Adrenal gland (tissue), 12 donors: ENCODE data around the gene RUSC2. TPM values are rescaled to one million over a fixed set of nuclear protein-coding genes. Genes with fewer than 3 reads are reported as not detected.
"Not testable (repeated sequence)": the region's sequence is repeated elsewhere in the genome, so short reads cannot be mapped to it uniquely, and the experiment has no call there.

Experiments used
- DNase-seq, 7 donors: peaks; one replicate each; pipeline ENCODE4 v3.0.0-alpha.2; 2019 to 2020
- H3K27ac ChIP-seq, 5 donors: fragments of 200-600 bp; sonication (generic) in 4 of 5; 1 replicate in 3 of 5; 2 replicates in 2 of 5; pipeline versions ENCODE4 v1.5.1 to v1.8.0; 2016 to 2020; ENCODE audit warnings: mild to moderate bottlenecking in 1 of 5
- H3K27me3 ChIP-seq: fragments of 200-600 bp; 2 replicates; pipeline ENCODE4 v1.8.0; 2021
- H3K36me3 ChIP-seq, 2 donors: fragments of 200-600 bp; replicated peaks in 1 of 2; 1 replicate in 1 of 2; 2 replicates in 1 of 2; pipeline versions ENCODE4 v1.5.1 to v1.8.0; 2018 to 2022
- H3K4me1 ChIP-seq, 2 donors: fragments of 200-600 bp; replicated peaks in 1 of 2; 1 replicate in 1 of 2; 2 replicates in 1 of 2; pipeline versions ENCODE4 v1.5.1 to v1.8.0; 2018 to 2021
- H3K4me3 ChIP-seq, 4 donors: fragments of 200-600 bp; sonication (generic) in 3 of 4; one replicate each; pipeline ENCODE4 v1.5.1; 2016 to 2018
- H3K9me3 ChIP-seq, 3 donors: fragments of 200-600 bp; sonication (generic) in 1 of 3; replicated peaks in 1 of 3; 1 replicate in 2 of 3; 2 replicates in 1 of 3; pipeline versions ENCODE4 v1.5.1 to v1.8.0; 2016 to 2021
- CTCF ChIP-seq, 6 experiments: fragments of 450-650 bp in 4 of 6; fragments of 200-600 bp in 2 of 6; sonication (generic) in 1 of 6; IDR thresholded peaks; 1 replicate in 5 of 6; 2 replicates in 1 of 6; pipeline versions ENCODE4 v1.5.1 to v1.8.0; 2016 to 2021; ENCODE audit warnings: antibody characterized with exemption in 6 of 6, mild to moderate bottlenecking in 2 of 6, moderate library complexity in 1 of 6
- POLR2A ChIP-seq, 2 donors: fragments of 450-650 bp; IDR thresholded peaks; one replicate each; pipeline ENCODE4 v1.6.1; 2017; ENCODE audit warnings: antibody characterized with exemption in 2 of 2, mild to moderate bottlenecking in 2 of 2, moderate library complexity in 1 of 2
- WGBS, 4 donors: extraction: QIAGEN DNeasy Blood & Tissue Kit in 2 of 4; methylation state at CpG; one replicate each; pipeline versions ENCODE4 v1.1.5 to v1.1.7; 2013 to 2017; 5-methylcytosine and 5-hydroxymethylcytosine counted together
- intact Hi-C, 2 donors: fragments of 100-400 bp; cut with DNase I; formaldehyde crosslinking; loops; one replicate each; pipeline versions ENCODE4 v1.14.1 to v1.15.0; 2022 to 2023
- polyA plus RNA-seq, 3 donors: library from polyadenylated mRNA; stranded (reverse); fragments of 200-250 nt in 2 of 3; fragments of 350-450 nt in 1 of 3; fragmentation: Illumina TruSeq in 1 of 3; extraction: RNeasy Lipid Tissue Mini Kit (QIAGEN cat#74804) in 1 of 3; gene quantifications; one replicate each; pipeline ENCODE4 v1.2.3, GENCODE V29; 2013 to 2014
- total RNA-seq, 9 donors: library from RNA; depleted of rRNA in 4 of 9; stranded (reverse); fragments of >200 nt in 4 of 9; fragments of 120-200 nt in 1 of 9; fragmentation: NEBNext Ultra II Directional in 1 of 9; extraction: Animal tissue kit (Norgen Biotek cat#: 25700) in 1 of 9; gene quantifications; one replicate each; pipeline versions ENCODE4 v1.1.0 to v1.2.4, GENCODE V29; 2013 to 2023
- donor health status: healthy with polysubstance abuse.
- donor health status: Bipolar disorder and iron deficiency.
- donor health status: DM: yes; HTN: yes; CAD: no.
- donor health status: DM: no; HTN: no; CAD: no.
- donor health status: DM: no; HTN: no; CAD: no.
- donor health status: DM: yes; HTN: yes; CAD: no.

Gene RUSC2
- total and polyA plus RNA-seq, 12 donors, result 5.9 to 66.8 (median 31.2) TPM

GRCh38 chr9:35490910-35491465 lies 1.1 kb downstream of the RUSC2 start:
- H3K27ac ChIP-seq, result peak overlapping the region; percentile 82 to 96 (median 92)

GRCh38 chr9:35493119-35493518 lies 3.2 kb downstream of the RUSC2 start:
- WGBS, 4 donors, result 94 to 100% (median 98%) methylated on average over 1 of the region's 1 CpG
- intact Hi-C loops, H3K9me3 ChIP-seq, DNase-seq, H3K36me3 ChIP-seq, H3K4me3 ChIP-seq, H3K27me3 ChIP-seq: not testable (repeated sequence)
- Histone ChIP-seq H3K4me1 (peaks cover 18 to 24% of the 10 kb centered on the region in 2 donors), H3K27ac (peak overlapping the region in 2 of 5 donors; percentile 14 to 95)

More at GRCh38 chr9:35490910-35491465, 1.1 kb downstream of the RUSC2 start:
- no peak for DNase-seq
- Histone ChIP-seq H3K27me3 (no peaks in the 10 kb centered on the region), H3K4me3 (peak overlapping the region; percentile 63 to 93 (median 82)), H3K36me3 (no peaks in the 10 kb centered on the region), H3K9me3 (no peaks in the 10 kb centered on the region), H3K4me1 (peaks cover 17 to 18% of the 10 kb centered on the region in 2 donors)
- TF ChIP-seq CTCF (IDR thresholded peaks at IDR 0.05) (no peak), POLR2A (IDR thresholded peaks at IDR 0.05) (peak in 1 of 2 donors; percentile 43)
- intact Hi-C loops, result no loop called here
- 33 to 42% (median 38%) methylated on average over 11 to 12 of the region's 12 CpGs for WGBS, 4 donors

GRCh38 chr9:35495984-35496383 lies 6.1 kb downstream of the RUSC2 start:
- intact Hi-C loops, result no loop called here
- DNase-seq, result no peak
- WGBS, 4 donors, result 81 to 88% (median 86%) methylated on average over 10 of the region's 10 CpGs
- H3K36me3 ChIP-seq, result no peaks in the 10 kb centered on the region
- no peak overlapping the region for H3K4me3 ChIP-seq
- no peaks in the 10 kb centered on the region for H3K9me3 ChIP-seq
- H3K27me3 ChIP-seq, result no peaks in the 10 kb centered on the region
- peaks cover 17 to 52% of the 10 kb centered on the region in 2 donors for H3K4me1 ChIP-seq
- TF ChIP-seq POLR2A (IDR thresholded peaks at IDR 0.05), result no peak
- no peak for TF ChIP-seq CTCF (IDR thresholded peaks at IDR 0.05)
- no peak overlapping the region for H3K27ac ChIP-seq

- H3K9me3 ChIP-seq, H3K4me3 ChIP-seq, H3K36me3 ChIP-seq, intact Hi-C loops, H3K27me3 ChIP-seq: not testable (repeated sequence)
- Histone ChIP-seq H3K4me1 (peaks cover 19 to 47% of the 10 kb centered on the region in 2 donors), H3K27ac (peak overlapping the region in 2 of 5 donors; percentile 39 to 51)
- WGBS, 4 donors, result 89 to 94% (median 92%) methylated on average over 10 of the region's 10 CpGs
- DNase-seq, result peak in 1 of 7 donors; percentile 49
These were observed 8.3 kb downstream of the RUSC2 start for GRCh38 chr9:35498245-35498644.

- H3K4me1 ChIP-seq, result peaks cover 19 to 47% of the 10 kb centered on the region in 2 donors
- H3K27ac ChIP-seq, result peak overlapping the region in 4 of 5 donors; percentile 46 to 72 (median 54)
- intact Hi-C loops, result no loop called here
These were observed 9.3 kb downstream of the RUSC2 start for GRCh38 chr9:35499029-35499700.

More at GRCh38 chr9:35499029-35499700, 9.3 kb downstream of the RUSC2 start:
- Histone ChIP-seq H3K36me3 (no peaks in the 10 kb centered on the region), H3K9me3 (no peaks in the 10 kb centered on the region), H3K4me3 (peak overlapping the region in 1 of 4 donors; percentile 13), H3K27me3 (no peaks in the 10 kb centered on the region)
- 56 to 62% (median 61%) methylated on average over 2 of the region's 2 CpGs for WGBS, 4 donors
- TF ChIP-seq POLR2A (IDR thresholded peaks at IDR 0.05), result no peak
- TF ChIP-seq CTCF (IDR thresholded peaks at IDR 0.05), result no peak
- peak in 2 of 7 donors; percentile 22 to 54 for DNase-seq
